ENCODE measurements around the gene WEE2. TPM values are rescaled to one million over a fixed set of nuclear protein-coding genes. Genes with fewer than 3 reads are reported as not detected.
"Not testable (repeated sequence)": the region's sequence is repeated elsewhere in the genome, so short reads cannot be mapped to it uniquely, and the experiment has no call there.

WEE2 gene
- polyA plus RNA-seq, 3 donors: 0.07 to 0.36 (median 0.30) TPM

- DNase-seq: not testable (repeated sequence)
Observed at GRCh38 chr7:141689072-141689825, 18.9 kb upstream of the WEE2 start.

GRCh38 chr7:141691540-141691939, 16.6 kb upstream of the WEE2 start:
- no peak for DNase-seq

GRCh38 chr7:141691961-141692360, 16.2 kb upstream of the WEE2 start:
- no peak for DNase-seq

- DNase-seq: no peak
Observed at GRCh38 chr7:141693082-141693481, 15.1 kb upstream of the WEE2 start.

GRCh38 chr7:141695803-141696289, 12.3 kb upstream of the WEE2 start:
- no peak for DNase-seq

GRCh38 chr7:141696348-141696747, 11.8 kb upstream of the WEE2 start:
- DNase-seq: no peak

GRCh38 chr7:141697211-141697871, 10.8 kb upstream of the WEE2 start:
- no peak for DNase-seq

GRCh38 chr7:141698247-141699015, 9.7 kb upstream of the WEE2 start:
- no peak for DNase-seq

- no peak for DNase-seq
Observed at GRCh38 chr7:141699860-141700259, 8.3 kb upstream of the WEE2 start.

- DNase-seq: no peak
Observed at GRCh38 chr7:141700296-141700847, 7.8 kb upstream of the WEE2 start.

GRCh38 chr7:141700848-141701371, 7.2 kb upstream of the WEE2 start:
- DNase-seq: peak; percentile 26

GRCh38 chr7:141701489-141702046, 6.6 kb upstream of the WEE2 start:
- DNase-seq: peak; percentile 35

- peak; percentile 26 for DNase-seq
Observed at GRCh38 chr7:141702047-141702567, 6.0 kb upstream of the WEE2 start, which contains the start of gene DENND11. DENND11 (minus strand) TSS chr7:141702166; CDS start chr7:141702153, 13 bp downstream.

- no peak for DNase-seq
Observed at GRCh38 chr7:141702892-141703291, 5.3 kb upstream of the WEE2 start.

GRCh38 chr7:141704112-141704511, 4.0 kb upstream of the WEE2 start:
- DNase-seq: no peak

- DNase-seq: no peak
Observed at GRCh38 chr7:141704741-141705140, 3.4 kb upstream of the WEE2 start.

- DNase-seq: no peak
Observed at GRCh38 chr7:141706239-141707064, 1.7 kb upstream of the WEE2 start.

GRCh38 chr7:141709318-141709717, 1.2 kb downstream of the WEE2 start:
- DNase-seq: no peak

- no peak for DNase-seq
Observed at GRCh38 chr7:141709749-141710148, 1.6 kb downstream of the WEE2 start.

- DNase-seq: no peak
Observed at GRCh38 chr7:141710301-141710700, 2.1 kb downstream of the WEE2 start.
